Inferior parietal cortex (tissue), 1 donor: Measurements from ENCODE around the gene PGLYRP1.

ENCODE experiments used
- DNase-seq: peaks from one replicate; pipeline ENCODE4 v3.0.0-alpha.2; 2016; ENCODE audit errors: extremely low spot score

PGLYRP1 gene

DNA sequence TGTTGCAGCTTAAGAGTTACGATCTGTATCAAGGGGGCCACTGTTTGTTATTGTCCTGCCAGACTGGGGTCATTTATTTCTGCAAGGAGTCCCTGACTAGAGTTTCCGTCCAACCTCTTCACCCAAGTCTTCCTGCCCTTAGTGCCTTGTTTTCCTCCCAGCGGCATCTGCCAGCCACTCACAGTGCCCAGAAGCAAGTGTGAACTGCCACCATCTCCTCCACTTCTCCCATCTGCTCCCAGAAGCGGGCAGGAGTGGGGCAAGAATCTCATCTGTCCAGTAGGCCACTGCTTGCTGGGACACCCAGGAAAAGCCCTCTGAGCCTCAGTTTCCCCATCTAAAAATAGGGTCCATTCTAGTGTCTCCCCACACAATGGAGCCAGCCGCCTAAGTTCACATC lies 53.2 kb downstream of the PGLYRP1 start:
- DNase-seq: no peak
